HL-60 (cell line): ENCODE results near the gene VPS41.
A peak's percentile ranks its signal among the peaks of the same experiment; 100 is the strongest.

Experiments used
- GABPA ChIP-seq: IDR thresholded peaks from 2 replicates; pipeline ENCODE4 v1.6.1; 2012; ENCODE audit warnings: low read depth
- POLR2AphosphoS5 ChIP-seq: IDR thresholded peaks from 2 replicates; pipeline ENCODE4 v1.6.1; 2012; ENCODE audit warnings: low read depth
- SPI1 ChIP-seq: IDR thresholded peaks from 2 replicates; pipeline ENCODE4 v1.6.1; 2012; ENCODE audit warnings: low read depth, mild to moderate bottlenecking, borderline replicate concordance
- TF ChIP-seq, protein P1 (sequence below): IDR thresholded peaks from one replicate; pipeline ENCODE4 v1.5.1; 2011; ENCODE audit warnings: low read length, control low read depth, inconsistent platforms; ENCODE audit not compliant: insufficient read depth
- TF ChIP-seq, protein P2 (sequence below): IDR thresholded peaks from 2 replicates; pipeline ENCODE4 v1.6.1; 2012; ENCODE audit warnings: low read depth; ENCODE audit not compliant: insufficient replicate concordance

DNA sequence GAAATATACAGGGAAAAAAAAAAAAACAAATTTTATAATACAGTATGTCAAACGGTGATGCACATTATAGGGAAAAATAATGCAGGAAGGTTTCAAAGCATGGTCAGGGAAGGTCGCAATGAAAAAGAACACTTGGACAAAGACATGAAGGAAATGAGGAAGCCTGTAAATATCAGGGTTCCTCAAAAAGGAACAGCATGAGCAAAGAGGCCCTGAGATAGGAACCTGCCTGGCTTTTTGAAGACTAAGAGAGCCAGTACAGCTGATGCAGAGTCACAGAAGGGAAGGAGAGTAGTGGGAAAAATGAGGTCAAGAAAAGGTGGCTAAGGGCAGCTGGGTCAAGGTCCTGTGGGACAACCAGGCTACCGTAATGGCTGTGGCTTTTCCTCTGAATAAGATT, 1.9 kb downstream of the VPS41 start:
- no peak for TF ChIP-seq POLR2AphosphoS5
- TF ChIP-seq, protein P1, sequence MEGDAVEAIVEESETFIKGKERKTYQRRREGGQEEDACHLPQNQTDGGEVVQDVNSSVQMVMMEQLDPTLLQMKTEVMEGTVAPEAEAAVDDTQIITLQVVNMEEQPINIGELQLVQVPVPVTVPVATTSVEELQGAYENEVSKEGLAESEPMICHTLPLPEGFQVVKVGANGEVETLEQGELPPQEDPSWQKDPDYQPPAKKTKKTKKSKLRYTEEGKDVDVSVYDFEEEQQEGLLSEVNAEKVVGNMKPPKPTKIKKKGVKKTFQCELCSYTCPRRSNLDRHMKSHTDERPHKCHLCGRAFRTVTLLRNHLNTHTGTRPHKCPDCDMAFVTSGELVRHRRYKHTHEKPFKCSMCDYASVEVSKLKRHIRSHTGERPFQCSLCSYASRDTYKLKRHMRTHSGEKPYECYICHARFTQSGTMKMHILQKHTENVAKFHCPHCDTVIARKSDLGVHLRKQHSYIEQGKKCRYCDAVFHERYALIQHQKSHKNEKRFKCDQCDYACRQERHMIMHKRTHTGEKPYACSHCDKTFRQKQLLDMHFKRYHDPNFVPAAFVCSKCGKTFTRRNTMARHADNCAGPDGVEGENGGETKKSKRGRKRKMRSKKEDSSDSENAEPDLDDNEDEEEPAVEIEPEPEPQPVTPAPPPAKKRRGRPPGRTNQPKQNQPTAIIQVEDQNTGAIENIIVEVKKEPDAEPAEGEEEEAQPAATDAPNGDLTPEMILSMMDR: no peak
- TF ChIP-seq, protein P2, sequence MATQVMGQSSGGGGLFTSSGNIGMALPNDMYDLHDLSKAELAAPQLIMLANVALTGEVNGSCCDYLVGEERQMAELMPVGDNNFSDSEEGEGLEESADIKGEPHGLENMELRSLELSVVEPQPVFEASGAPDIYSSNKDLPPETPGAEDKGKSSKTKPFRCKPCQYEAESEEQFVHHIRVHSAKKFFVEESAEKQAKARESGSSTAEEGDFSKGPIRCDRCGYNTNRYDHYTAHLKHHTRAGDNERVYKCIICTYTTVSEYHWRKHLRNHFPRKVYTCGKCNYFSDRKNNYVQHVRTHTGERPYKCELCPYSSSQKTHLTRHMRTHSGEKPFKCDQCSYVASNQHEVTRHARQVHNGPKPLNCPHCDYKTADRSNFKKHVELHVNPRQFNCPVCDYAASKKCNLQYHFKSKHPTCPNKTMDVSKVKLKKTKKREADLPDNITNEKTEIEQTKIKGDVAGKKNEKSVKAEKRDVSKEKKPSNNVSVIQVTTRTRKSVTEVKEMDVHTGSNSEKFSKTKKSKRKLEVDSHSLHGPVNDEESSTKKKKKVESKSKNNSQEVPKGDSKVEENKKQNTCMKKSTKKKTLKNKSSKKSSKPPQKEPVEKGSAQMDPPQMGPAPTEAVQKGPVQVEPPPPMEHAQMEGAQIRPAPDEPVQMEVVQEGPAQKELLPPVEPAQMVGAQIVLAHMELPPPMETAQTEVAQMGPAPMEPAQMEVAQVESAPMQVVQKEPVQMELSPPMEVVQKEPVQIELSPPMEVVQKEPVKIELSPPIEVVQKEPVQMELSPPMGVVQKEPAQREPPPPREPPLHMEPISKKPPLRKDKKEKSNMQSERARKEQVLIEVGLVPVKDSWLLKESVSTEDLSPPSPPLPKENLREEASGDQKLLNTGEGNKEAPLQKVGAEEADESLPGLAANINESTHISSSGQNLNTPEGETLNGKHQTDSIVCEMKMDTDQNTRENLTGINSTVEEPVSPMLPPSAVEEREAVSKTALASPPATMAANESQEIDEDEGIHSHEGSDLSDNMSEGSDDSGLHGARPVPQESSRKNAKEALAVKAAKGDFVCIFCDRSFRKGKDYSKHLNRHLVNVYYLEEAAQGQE: no peak
- no peak for TF ChIP-seq GABPA
- peak; percentile 94 for TF ChIP-seq SPI1
